HepG2 (cell line): ENCODE results near the gene PARP16. TPM values are rescaled to one million over a fixed set of nuclear protein-coding genes. Genes with fewer than 3 reads are reported as not detected.

Experiments used
- ATAC-seq: fragments of 200-7000 bp; cut with Tn5 transposase; 3 replicates; pipeline ENCODE4 v1.9.1; 2020; ENCODE audit warnings: mild to moderate bottlenecking, moderate library complexity
- BruUV-seq: library from RNA; stranded (reverse); fragments of 400-500 nt; replicated peaks from 2 replicates; lab custom pipeline; 2021; lab: Mats Ljungman, UMichigan
- CTCF ChIA-PET: fragments of 300-600 bp; formaldehyde crosslinking; extraction: SDS; loops from one replicate; lab custom pipeline; 2021; ENCODE audit warnings: low total read pairs, inconsistent platforms, low intra/inter-chr PET ratio; lab: Yijun Ruan, JAX
- POLR2A ChIA-PET: fragments of 350-600 bp; sonication (Branson Sonifier 250); formaldehyde crosslinking; loops from one replicate; lab custom pipeline; 2020; ENCODE audit warnings: antibody characterized with exemption, inconsistent platforms; lab: Yijun Ruan, JAX
- DNase-seq: peaks from one replicate; pipeline ENCODE4 v3.0.0-alpha.2; 2015; ENCODE audit warnings: low spot score
- FAIRE-seq: peaks from 3 replicates; lab custom pipeline; 2011; peaks lifted over from hg19 to GRCh38; lab: Jason Lieb, UNC
- H2AFZ ChIP-seq: one replicate; pipeline ENCODE4 v1.6.1; 2011; ENCODE audit warnings: low read length, inconsistent platforms
- H3K27ac ChIP-seq: fragments of 300-600 bp; 3 replicates; pipeline ENCODE4 v1.8.0; 2011; ENCODE audit warnings: mixed run types, mild to moderate bottlenecking, mixed read lengths, low read length, inconsistent platforms; ENCODE audit not compliant: insufficient read depth; ENCODE audit errors: extremely low read length
- H3K27me3 ChIP-seq, 2 experiments: fragments of 200-600 bp in 1 of 2; 2 replicates in 1 of 2; 3 replicates in 1 of 2; pipeline versions ENCODE4 v1.6.0 to v1.8.0; 2011; ENCODE audit warnings: low read length in 2 of 2, mild to moderate bottlenecking in 2 of 2, moderate library complexity in 2 of 2, inconsistent platforms in 1 of 2; ENCODE audit not compliant: insufficient read depth in 2 of 2, control insufficient read depth in 1 of 2
- H3K36me3 ChIP-seq, 2 experiments: fragments of 200-600 bp in 1 of 2; replicated peaks in 1 of 2; 2 replicates in 1 of 2; 3 replicates in 1 of 2; pipeline versions ENCODE4 v1.5.1 to v1.8.0; 2011; ENCODE audit warnings: low read length in 2 of 2, inconsistent platforms in 1 of 2; ENCODE audit not compliant: insufficient read depth in 2 of 2, control insufficient read depth in 1 of 2
- H3K4me1 ChIP-seq: 2 replicates; pipeline ENCODE4 v1.5.1; 2012; ENCODE audit warnings: low read length, inconsistent platforms; ENCODE audit not compliant: insufficient read depth
- H3K4me2 ChIP-seq: 2 replicates; pipeline ENCODE4 v1.6.0; 2011; ENCODE audit warnings: low read depth, low read length, inconsistent platforms
- H3K4me3 ChIP-seq, 3 experiments: fragments of 200-600 bp in 1 of 3; sonication (generic), shearing (Covaris generic) in 1 of 3; replicated peaks in 1 of 3; 2 replicates each; pipeline ENCODE4 v1.5.1; 2011 to 2016; ENCODE audit warnings: low read length in 3 of 3, inconsistent platforms in 2 of 3, low read depth in 2 of 3, mild to moderate bottlenecking in 2 of 3, control low read depth in 1 of 3, mixed read lengths in 1 of 3; ENCODE audit not compliant: insufficient read depth in 1 of 3
- H3K79me2 ChIP-seq: one replicate; pipeline ENCODE4 v1.6.1; 2011; ENCODE audit warnings: low read length, inconsistent platforms; ENCODE audit not compliant: insufficient read depth
- H3K9ac ChIP-seq: 2 replicates; pipeline ENCODE4 v1.6.0; 2011; ENCODE audit warnings: mild to moderate bottlenecking, low read depth, low read length, inconsistent platforms; ENCODE audit not compliant: insufficient read depth
- H3K9me3 ChIP-seq: 2 replicates; pipeline ENCODE4 v1.5.1; 2012; ENCODE audit warnings: mild to moderate bottlenecking, low read length
- H4K20me1 ChIP-seq: 2 replicates; pipeline ENCODE4 v1.6.0; 2011; ENCODE audit warnings: inconsistent platforms, mild to moderate bottlenecking, low read length, moderate library complexity; ENCODE audit not compliant: insufficient read depth
- ATAD3A ChIP-seq: sonication (generic); formaldehyde crosslinking; IDR thresholded peaks from 2 replicates; pipeline ENCODE4 v1.4.0; 2020; ENCODE audit warnings: missing genetic modification reagents
- MYC ChIP-seq: sonication (generic); formaldehyde crosslinking; IDR thresholded peaks from 2 replicates; pipeline ENCODE4 v1.9.0; 2021; ENCODE audit warnings: missing genetic modification reagents, borderline replicate concordance
- PCBP1 ChIP-seq: fragments of 200-400 bp; formaldehyde crosslinking; IDR thresholded peaks from 2 replicates; pipeline ENCODE4 v1.6.1; 2017; ENCODE audit warnings: mild to moderate bottlenecking, low read depth, low read length, borderline replicate concordance
- POLR2G ChIP-seq: fragments of 200-400 bp; formaldehyde crosslinking; IDR thresholded peaks from 2 replicates; pipeline ENCODE4 v1.6.1; 2018; ENCODE audit warnings: mild to moderate bottlenecking, low read depth, low read length, moderate library complexity
- SMAD1 ChIP-seq: sonication (generic); formaldehyde crosslinking; IDR thresholded peaks from 2 replicates; pipeline ENCODE4 v1.4.0; 2020; ENCODE audit warnings: missing genetic modification reagents, low read depth, mild to moderate bottlenecking, borderline replicate concordance
- SMC3 ChIP-seq: IDR thresholded peaks from 2 replicates; pipeline ENCODE4 v1.6.1; 2011; ENCODE audit warnings: low read length, improper control_type of control experiment
- STAG1 ChIP-seq: sonication (generic); formaldehyde crosslinking; IDR thresholded peaks from 2 replicates; pipeline ENCODE4 v1.4.0; 2020; ENCODE audit warnings: missing genetic modification reagents
- TEAD3 ChIP-seq: optimal IDR thresholded peaks from 2 replicates; pipeline ENCODE3; 2016; ENCODE audit warnings: borderline replicate concordance
- XRCC5 ChIP-seq: fragments of 200-400 bp; formaldehyde crosslinking; optimal IDR thresholded peaks from 2 replicates; pipeline ENCODE3; 2017; ENCODE audit warnings: mild to moderate bottlenecking, low read length
- ZNF20 ChIP-seq: sonication (generic); formaldehyde crosslinking; IDR thresholded peaks from 2 replicates; pipeline ENCODE4 v1.4.0; 2020; ENCODE audit warnings: mild to moderate bottlenecking, moderate library complexity, missing genetic modification reagents
- ZNF550 ChIP-seq: sonication (generic); formaldehyde crosslinking; IDR thresholded peaks from 2 replicates; pipeline ENCODE4 v1.4.0; 2020; ENCODE audit warnings: mild to moderate bottlenecking, missing genetic modification reagents, borderline replicate concordance
- WGBS: methylation state at CpG from one replicate; pipeline ENCODE4 v1.1.6; 2017; ENCODE audit warnings: low lambda C conversion rate; 5-methylcytosine and 5-hydroxymethylcytosine counted together
- in situ Hi-C: cut with HindIII; loops from 2 replicates; pipeline ENCODE4 v1.10.0; 2017; ENCODE audit warnings: low pct_unique_long_range_greater_than_20kb; ENCODE audit not compliant: extremely low pct_ligation_motif_present
- intact Hi-C: fragments of 100-400 bp; cut with micrococcal nuclease; formaldehyde crosslinking; loops from one replicate; pipeline ENCODE4 v1.10.0; 2022; ENCODE audit not compliant: unreplicated experiment
- polyA plus RNA-seq, 8 experiments: library from polyadenylated mRNA; depleted of rRNA in 3 of 8; stranded (reverse) in 7 of 8; unstranded in 1 of 8; fragments of >200 nt; fragmentation: Illumina TruSeq in 4 of 8; extraction: Trizol in 4 of 8; gene quantifications; 2 replicates each; pipeline versions ENCODE4 v1.2.1 to v1.2.3, GENCODE V29; 2011 to 2016; ENCODE audit warnings: low read depth in 4 of 8, missing spikeins in 1 of 8, mixed read lengths in 1 of 8; ENCODE audit not compliant: insufficient read depth in 1 of 8
- total RNA-seq, 5 experiments: library from RNA; depleted of rRNA; stranded (reverse); fragments of >200 nt; fragmentation: Illumina TruSeq; extraction: Trizol; gene quantifications; 2 replicates each; pipeline ENCODE4 v1.2.3, GENCODE V29; 2016; ENCODE audit warnings: low read depth in 1 of 5
- TF ChIP-seq, protein P1 (sequence below): sonication (generic); formaldehyde crosslinking; IDR thresholded peaks from 2 replicates; pipeline ENCODE4 v1.4.0; 2020; ENCODE audit warnings: missing genetic modification reagents
- TF ChIP-seq, protein P2 (sequence below): sonication (generic); formaldehyde crosslinking; IDR thresholded peaks from 2 replicates; pipeline ENCODE4 v1.4.0; 2020; ENCODE audit warnings: missing genetic modification reagents
- TF ChIP-seq, protein P3 (sequence below): sonication (generic); formaldehyde crosslinking; IDR thresholded peaks from 2 replicates; pipeline ENCODE4 v1.8.1; 2023; ENCODE audit warnings: missing genetic modification reagents, mild to moderate bottlenecking, borderline replicate concordance
- TF ChIP-seq, protein P4 (sequence below): IDR thresholded peaks from 2 replicates; pipeline ENCODE4 v1.6.1; 2012; ENCODE audit warnings: inconsistent platforms
- TF ChIP-seq, protein P5 (sequence below): sonication (generic); formaldehyde crosslinking; IDR thresholded peaks from 2 replicates; pipeline ENCODE4 v1.5.0; 2020; ENCODE audit warnings: mild to moderate bottlenecking, missing genetic modification reagents, moderate library complexity
- TF ChIP-seq, protein P6 (sequence below): sonication (generic); formaldehyde crosslinking; IDR thresholded peaks from 2 replicates; pipeline ENCODE4 v1.8.1; 2023; ENCODE audit warnings: missing genetic modification reagents, inconsistent platforms, borderline replicate concordance
- TF ChIP-seq, protein P7 (sequence below): IDR thresholded peaks from 2 replicates; pipeline ENCODE4 v1.6.1; 2016; ENCODE audit warnings: missing compliant biosample characterization, missing genetic modification reagents, borderline replicate concordance

Gene PARP16
- total and polyA plus RNA-seq, 2 of the 13 experiments (the other 11 are each of a cell fraction or from before 2014, with no cell fraction given), result 6.8 to 7.6 TPM

DNA sequence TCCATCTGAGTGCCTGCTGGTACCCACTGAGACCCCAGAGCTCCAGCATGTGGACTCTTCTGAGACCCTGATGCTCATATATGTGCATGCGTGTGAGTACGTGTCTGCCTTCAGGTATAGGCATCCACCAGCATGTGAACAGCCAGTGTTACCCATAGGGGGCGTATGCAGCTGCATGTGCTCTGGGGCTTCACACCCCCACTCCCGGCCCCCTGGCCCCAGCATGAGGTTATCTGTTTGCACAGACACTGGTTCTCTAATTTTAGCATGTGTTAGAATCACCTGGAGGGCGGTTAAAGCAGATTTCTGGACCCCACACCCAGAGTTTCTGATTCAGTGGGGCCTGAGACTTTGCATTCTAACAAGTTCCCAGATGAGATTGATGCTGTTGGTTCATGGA is 74.6 kb downstream of the PARP16 start:
- Histone ChIP-seq H3K4me3 (no peak overlapping the region), H3K36me3 (no peaks in the 10 kb centered on the region), H3K27me3 (peaks cover 5 to 47% of the 10 kb centered on the region in 2 experiments; a peak in 4 of 5 replicates), H2AFZ (no peak overlapping the region), H3K27ac (no peak overlapping the region), H3K9me3 (no peaks in the 10 kb centered on the region), H3K9ac (no peak overlapping the region), H3K4me2 (no peak overlapping the region), H3K4me1 (peaks cover 23% of the 10 kb centered on the region), H3K79me2 (no peaks in the 10 kb centered on the region), H4K20me1 (no peaks in the 10 kb centered on the region)
- TF ChIP-seq, protein P1, sequence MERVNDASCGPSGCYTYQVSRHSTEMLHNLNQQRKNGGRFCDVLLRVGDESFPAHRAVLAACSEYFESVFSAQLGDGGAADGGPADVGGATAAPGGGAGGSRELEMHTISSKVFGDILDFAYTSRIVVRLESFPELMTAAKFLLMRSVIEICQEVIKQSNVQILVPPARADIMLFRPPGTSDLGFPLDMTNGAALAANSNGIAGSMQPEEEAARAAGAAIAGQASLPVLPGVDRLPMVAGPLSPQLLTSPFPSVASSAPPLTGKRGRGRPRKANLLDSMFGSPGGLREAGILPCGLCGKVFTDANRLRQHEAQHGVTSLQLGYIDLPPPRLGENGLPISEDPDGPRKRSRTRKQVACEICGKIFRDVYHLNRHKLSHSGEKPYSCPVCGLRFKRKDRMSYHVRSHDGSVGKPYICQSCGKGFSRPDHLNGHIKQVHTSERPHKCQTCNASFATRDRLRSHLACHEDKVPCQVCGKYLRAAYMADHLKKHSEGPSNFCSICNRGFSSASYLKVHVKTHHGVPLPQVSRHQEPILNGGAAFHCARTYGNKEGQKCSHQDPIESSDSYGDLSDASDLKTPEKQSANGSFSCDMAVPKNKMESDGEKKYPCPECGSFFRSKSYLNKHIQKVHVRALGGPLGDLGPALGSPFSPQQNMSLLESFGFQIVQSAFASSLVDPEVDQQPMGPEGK (CRISPR knock-in tag), result peak; percentile 78
- TF ChIP-seq, protein P2, sequence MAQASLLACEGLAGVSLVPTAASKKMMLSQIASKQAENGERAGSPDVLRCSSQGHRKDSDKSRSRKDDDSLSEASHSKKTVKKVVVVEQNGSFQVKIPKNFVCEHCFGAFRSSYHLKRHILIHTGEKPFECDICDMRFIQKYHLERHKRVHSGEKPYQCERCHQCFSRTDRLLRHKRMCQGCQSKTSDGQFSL (CRISPR knock-in tag), result peak; percentile 98
- peak; percentile 17 for TF ChIP-seq TEAD3 (CRISPR knock-in tag)
- TF ChIP-seq SMC3, result peak; percentile 36
- TF ChIP-seq, protein P3, sequence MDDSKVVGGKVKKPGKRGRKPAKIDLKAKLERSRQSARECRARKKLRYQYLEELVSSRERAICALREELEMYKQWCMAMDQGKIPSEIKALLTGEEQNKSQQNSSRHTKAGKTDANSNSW (CRISPR knock-in tag), result no peak
- peak; percentile 55 for TF ChIP-seq STAG1 (CRISPR knock-in tag)
- TF ChIP-seq, protein P4, sequence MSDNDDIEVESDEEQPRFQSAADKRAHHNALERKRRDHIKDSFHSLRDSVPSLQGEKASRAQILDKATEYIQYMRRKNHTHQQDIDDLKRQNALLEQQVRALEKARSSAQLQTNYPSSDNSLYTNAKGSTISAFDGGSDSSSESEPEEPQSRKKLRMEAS, result peak; percentile 55
- no peak for TF ChIP-seq ZNF20
- TF ChIP-seq PCBP1, result no peak
- TF ChIP-seq MYC (CRISPR knock-in tag), result peak; percentile 71
- TF ChIP-seq, protein P5, sequence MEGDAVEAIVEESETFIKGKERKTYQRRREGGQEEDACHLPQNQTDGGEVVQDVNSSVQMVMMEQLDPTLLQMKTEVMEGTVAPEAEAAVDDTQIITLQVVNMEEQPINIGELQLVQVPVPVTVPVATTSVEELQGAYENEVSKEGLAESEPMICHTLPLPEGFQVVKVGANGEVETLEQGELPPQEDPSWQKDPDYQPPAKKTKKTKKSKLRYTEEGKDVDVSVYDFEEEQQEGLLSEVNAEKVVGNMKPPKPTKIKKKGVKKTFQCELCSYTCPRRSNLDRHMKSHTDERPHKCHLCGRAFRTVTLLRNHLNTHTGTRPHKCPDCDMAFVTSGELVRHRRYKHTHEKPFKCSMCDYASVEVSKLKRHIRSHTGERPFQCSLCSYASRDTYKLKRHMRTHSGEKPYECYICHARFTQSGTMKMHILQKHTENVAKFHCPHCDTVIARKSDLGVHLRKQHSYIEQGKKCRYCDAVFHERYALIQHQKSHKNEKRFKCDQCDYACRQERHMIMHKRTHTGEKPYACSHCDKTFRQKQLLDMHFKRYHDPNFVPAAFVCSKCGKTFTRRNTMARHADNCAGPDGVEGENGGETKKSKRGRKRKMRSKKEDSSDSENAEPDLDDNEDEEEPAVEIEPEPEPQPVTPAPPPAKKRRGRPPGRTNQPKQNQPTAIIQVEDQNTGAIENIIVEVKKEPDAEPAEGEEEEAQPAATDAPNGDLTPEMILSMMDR (CRISPR knock-in tag), result peak; percentile 66
- no peak for TF ChIP-seq ZNF550 (CRISPR knock-in tag)
- TF ChIP-seq, protein P6, sequence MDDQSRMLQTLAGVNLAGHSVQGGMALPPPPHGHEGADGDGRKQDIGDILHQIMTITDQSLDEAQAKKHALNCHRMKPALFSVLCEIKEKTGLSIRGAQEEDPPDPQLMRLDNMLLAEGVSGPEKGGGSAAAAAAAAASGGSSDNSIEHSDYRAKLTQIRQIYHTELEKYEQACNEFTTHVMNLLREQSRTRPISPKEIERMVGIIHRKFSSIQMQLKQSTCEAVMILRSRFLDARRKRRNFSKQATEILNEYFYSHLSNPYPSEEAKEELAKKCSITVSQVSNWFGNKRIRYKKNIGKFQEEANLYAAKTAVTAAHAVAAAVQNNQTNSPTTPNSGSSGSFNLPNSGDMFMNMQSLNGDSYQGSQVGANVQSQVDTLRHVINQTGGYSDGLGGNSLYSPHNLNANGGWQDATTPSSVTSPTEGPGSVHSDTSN (CRISPR knock-in tag), result no peak
- TF ChIP-seq POLR2G, result no peak
- TF ChIP-seq ATAD3A (CRISPR knock-in tag), result no peak
- TF ChIP-seq XRCC5, result peak; percentile 32
- TF ChIP-seq SMAD1 (CRISPR knock-in tag), result no peak
- TF ChIP-seq, protein P7, sequence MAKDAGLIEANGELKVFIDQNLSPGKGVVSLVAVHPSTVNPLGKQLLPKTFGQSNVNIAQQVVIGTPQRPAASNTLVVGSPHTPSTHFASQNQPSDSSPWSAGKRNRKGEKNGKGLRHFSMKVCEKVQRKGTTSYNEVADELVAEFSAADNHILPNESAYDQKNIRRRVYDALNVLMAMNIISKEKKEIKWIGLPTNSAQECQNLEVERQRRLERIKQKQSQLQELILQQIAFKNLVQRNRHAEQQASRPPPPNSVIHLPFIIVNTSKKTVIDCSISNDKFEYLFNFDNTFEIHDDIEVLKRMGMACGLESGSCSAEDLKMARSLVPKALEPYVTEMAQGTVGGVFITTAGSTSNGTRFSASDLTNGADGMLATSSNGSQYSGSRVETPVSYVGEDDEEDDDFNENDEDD (CRISPR knock-in tag), result peak; percentile 49; the same call in 1 of the 2 replicates
- peak; percentile 42 for DNase-seq
- ChIA-PET POLR2A (interaction anchor here (2.4 kb wide), 1 partner anchor 88 kb away, joined by 7 read pairs; no protein-coding TSS in a partner anchor), CTCF (interaction anchor here (0.7 to 1.3 kb wide), 2 partner anchors 23 to 86 kb away, joined by 3 to 4 read pairs; no protein-coding TSS in a partner anchor)
- ATAC-seq, result peak; percentile 80
- in situ Hi-C loops (no loop called here), intact Hi-C loops (no loop called here)
- no peak for FAIRE-seq
- no TSS peak for BruUV-seq
- 21% methylated on average over 3 of the region's 5 CpGs for WGBS
